GM23338 (cell line): ENCODE data around the gene KAT6B. TPM values are rescaled to one million over a fixed set of nuclear protein-coding genes. Genes with fewer than 3 reads are reported as not detected.

Experiments used
- ATAC-seq: fragments of 200-7000 bp; cut with Tn5 transposase; 3 replicates; pipeline ENCODE4 v1.9.1; 2020
- DNase-seq: peaks from one replicate; pipeline ENCODE4 v3.0.0-alpha.2; 2015; ENCODE audit warnings: low spot score
- H2AFZ ChIP-seq: fragments of 200-600 bp; sonication (generic); 2 replicates; pipeline ENCODE4 v1.8.0; 2016; ENCODE audit warnings: antibody characterized with exemption, mild to moderate bottlenecking, moderate library complexity
- H3F3A ChIP-seq: fragments of 200-600 bp; sonication (generic); replicated peaks from 2 replicates; pipeline ENCODE4 v1.8.0; 2017; ENCODE audit warnings: antibody characterized with exemption, mixed run types, low read depth
- H3K27ac ChIP-seq: fragments of 200-600 bp; sonication (generic); 2 replicates; pipeline ENCODE4 v1.6.1; 2016; ENCODE audit warnings: low read depth
- H3K27me3 ChIP-seq: fragments of 200-600 bp; sonication (generic); 2 replicates; pipeline ENCODE4 v1.8.0; 2016; ENCODE audit warnings: mild to moderate bottlenecking, mixed run types, moderate library complexity; ENCODE audit not compliant: insufficient read depth
- H3K36me3 ChIP-seq: fragments of 200-600 bp; sonication (generic); 2 replicates; pipeline ENCODE4 v1.8.0; 2016; ENCODE audit warnings: mild to moderate bottlenecking; ENCODE audit not compliant: insufficient read depth
- H3K4me1 ChIP-seq: fragments of 200-600 bp; sonication (generic); 2 replicates; pipeline ENCODE4 v1.8.0; 2016; ENCODE audit warnings: mild to moderate bottlenecking, moderate library complexity; ENCODE audit not compliant: insufficient read depth
- H3K4me2 ChIP-seq: fragments of 200-600 bp; sonication (generic); 2 replicates; pipeline ENCODE4 v1.7.1; 2017; ENCODE audit warnings: mixed run types
- H3K4me3 ChIP-seq: fragments of 200-600 bp; sonication (generic); 2 replicates; pipeline ENCODE4 v1.6.1; 2016; ENCODE audit warnings: mixed run types
- H3K79me2 ChIP-seq: fragments of 200-600 bp; sonication (generic); replicated peaks from 2 replicates; pipeline ENCODE4 v1.8.0; 2017; ENCODE audit warnings: mild to moderate bottlenecking; ENCODE audit not compliant: insufficient read depth
- H3K9me2 ChIP-seq: fragments of 200-600 bp; sonication (generic); 2 replicates; pipeline ENCODE4 v1.8.0; 2017; ENCODE audit not compliant: insufficient read depth
- H4K20me1 ChIP-seq: fragments of 200-600 bp; sonication (generic); replicated peaks from 2 replicates; pipeline ENCODE4 v1.8.0; 2017; ENCODE audit warnings: mild to moderate bottlenecking; ENCODE audit not compliant: insufficient read depth
- H3K27ac Mint-ChIP-seq: 2 replicates; pipeline ENCODE4 v1.8.0; 2020; ENCODE audit warnings: inconsistent platforms, mild to moderate bottlenecking, moderate library complexity, mixed read lengths
- H3K27me3 Mint-ChIP-seq: 3 replicates; pipeline ENCODE4 v1.8.0; 2022; ENCODE audit warnings: low read depth, mild to moderate bottlenecking, moderate library complexity, mixed read lengths, inconsistent platforms; ENCODE audit not compliant: insufficient read depth, poor library complexity
- H3K36me3 Mint-ChIP-seq: 3 replicates; pipeline ENCODE4 v1.8.0; 2021; ENCODE audit warnings: low read depth, mild to moderate bottlenecking, inconsistent platforms, moderate library complexity, mixed read lengths
- H3K4me1 Mint-ChIP-seq: 3 replicates; pipeline ENCODE4 v1.8.0; 2020; ENCODE audit warnings: mild to moderate bottlenecking, inconsistent platforms, mixed read lengths
- H3K4me3 Mint-ChIP-seq: 3 replicates; pipeline ENCODE4 v1.8.0; 2021; ENCODE audit warnings: moderate library complexity, mild to moderate bottlenecking, inconsistent platforms, mixed read lengths
- H3K9me3 Mint-ChIP-seq: 3 replicates; pipeline ENCODE4 v1.8.0; 2020; ENCODE audit warnings: moderate library complexity, mild to moderate bottlenecking, inconsistent platforms, mixed read lengths
- CREB1 ChIP-seq: fragments of 250-450 bp; sonication (Bioruptor Pico); IDR thresholded peaks from 2 replicates; pipeline ENCODE4 v1.5.0; 2020; ENCODE audit warnings: low read depth, mild to moderate bottlenecking, moderate library complexity
- EZH2 ChIP-seq: fragments of 200-600 bp; sonication (generic); IDR thresholded peaks from one replicate; pipeline ENCODE4 v1.8.0; 2017; ENCODE audit warnings: antibody characterized with exemption, mild to moderate bottlenecking, low read depth; ENCODE audit not compliant: unreplicated experiment
- EZH2phosphoT487 ChIP-seq: fragments of 200-600 bp; sonication (generic); IDR thresholded peaks from one replicate; pipeline ENCODE4 v1.8.1; 2018; ENCODE audit warnings: antibody characterized with exemption; ENCODE audit not compliant: unreplicated experiment
- JUNB ChIP-seq: IDR thresholded peaks from one replicate; pipeline ENCODE4 v1.6.1; 2016; ENCODE audit warnings: antibody characterized with exemption; ENCODE audit not compliant: unreplicated experiment
- NANOG ChIP-seq: IDR thresholded peaks from 2 replicates; pipeline ENCODE4 v1.6.1; 2016; ENCODE audit warnings: antibody characterized with exemption, borderline replicate concordance
- POLR2AphosphoS5 ChIP-seq: IDR thresholded peaks from 2 replicates; pipeline ENCODE4 v1.6.1; 2016; ENCODE audit warnings: antibody characterized with exemption, low read depth
- STAT1 ChIP-seq: IDR thresholded peaks from one replicate; pipeline ENCODE4 v1.6.1; 2016; ENCODE audit warnings: antibody characterized with exemption; ENCODE audit not compliant: unreplicated experiment
- ZNF114 ChIP-seq: fragments of 250-450 bp; sonication (Bioruptor Pico); IDR thresholded peaks from 2 replicates; pipeline ENCODE4 v1.5.0; 2020; ENCODE audit warnings: mild to moderate bottlenecking, moderate library complexity
- ZNF331 ChIP-seq: fragments of 250-450 bp; sonication (Bioruptor Pico); IDR thresholded peaks from 2 replicates; pipeline ENCODE4 v1.5.0; 2020; ENCODE audit warnings: low read depth, mild to moderate bottlenecking, moderate library complexity
- polyA plus RNA-seq: library from polyadenylated mRNA; unstranded; fragments of >200 nt; fragmentation: Nextera tagmentation; extraction: Ambion mirVana; gene quantifications from 2 replicates; pipeline ENCODE4 v1.2.1, GENCODE V29; 2016
- total RNA-seq: library from RNA; depleted of rRNA; stranded (reverse); fragments of >200 nt; shearing (Covaris generic); gene quantifications from 2 replicates; pipeline ENCODE4 v1.2.3, GENCODE V29; 2014
- TF ChIP-seq, protein P1 (sequence below): IDR thresholded peaks from 2 replicates; pipeline ENCODE4 v1.6.1; 2016; ENCODE audit warnings: antibody characterized with exemption
- TF ChIP-seq, protein P2 (sequence below): fragments of 250-450 bp; sonication (Bioruptor Pico); IDR thresholded peaks from 2 replicates; pipeline ENCODE4 v1.5.0; 2020; ENCODE audit warnings: mild to moderate bottlenecking, moderate library complexity
- TF ChIP-seq, protein P3 (sequence below), 2 experiments: fragments of 200-600 bp in 1 of 2; sonication (generic) in 1 of 2; conservative IDR thresholded peaks; 2 replicates each; pipeline versions ENCODE4 v1.5.1 to v1.6.1; 2016 to 2017; ENCODE audit warnings: antibody characterized with exemption in 2 of 2, low read depth in 2 of 2, mild to moderate bottlenecking in 2 of 2, moderate library complexity in 1 of 2
- TF ChIP-seq, protein P4 (sequence below): IDR thresholded peaks from one replicate; pipeline ENCODE4 v1.6.1; 2018; ENCODE audit warnings: antibody characterized with exemption; ENCODE audit not compliant: unreplicated experiment

Gene KAT6B
- total and polyA plus RNA-seq, 2 experiments from 2014 or later, result 21.3 to 31.4 TPM

DNA sequence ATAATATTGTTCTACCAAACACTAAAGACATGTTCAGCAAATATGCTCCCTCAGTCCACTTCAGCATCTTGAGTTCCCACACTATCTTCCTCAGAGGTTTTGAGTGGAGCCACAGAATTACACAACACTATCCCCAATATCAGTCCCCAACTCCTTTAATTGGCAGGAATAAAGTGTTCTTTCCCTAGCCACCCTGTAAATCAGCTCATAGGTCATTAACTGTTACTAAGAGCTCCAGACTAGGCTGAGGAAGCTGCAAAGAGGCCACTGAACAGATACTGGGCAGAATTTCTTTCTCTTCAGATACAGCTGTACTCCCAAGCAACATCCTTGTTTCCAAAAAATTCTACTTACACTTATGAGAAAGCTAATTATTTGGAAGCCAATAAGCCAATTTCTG, 11.6 kb upstream of the KAT6B start:
- ATAC-seq (no peak), DNase-seq (no peak)
- peaks cover 13% of the 10 kb centered on the region; the same call in 1 of the 2 replicates for H3F3A ChIP-seq
- Mint-ChIP-seq H3K4me3 (no peak overlapping the region), H3K27me3 (peaks cover 8% of the 10 kb centered on the region), H3K9me3 (peaks cover 20% of the 10 kb centered on the region; the same call in 2 of the 3 replicates), H3K27ac (no peak overlapping the region), H3K4me1 (peaks cover 4% of the 10 kb centered on the region; the same call in 2 of the 3 replicates), H3K36me3 (peaks cover 3% of the 10 kb centered on the region; the same call in 1 of the 3 replicates)
- no peak for TF ChIP-seq POLR2AphosphoS5
- no peak for TF ChIP-seq JUNB
- TF ChIP-seq, protein P1, sequence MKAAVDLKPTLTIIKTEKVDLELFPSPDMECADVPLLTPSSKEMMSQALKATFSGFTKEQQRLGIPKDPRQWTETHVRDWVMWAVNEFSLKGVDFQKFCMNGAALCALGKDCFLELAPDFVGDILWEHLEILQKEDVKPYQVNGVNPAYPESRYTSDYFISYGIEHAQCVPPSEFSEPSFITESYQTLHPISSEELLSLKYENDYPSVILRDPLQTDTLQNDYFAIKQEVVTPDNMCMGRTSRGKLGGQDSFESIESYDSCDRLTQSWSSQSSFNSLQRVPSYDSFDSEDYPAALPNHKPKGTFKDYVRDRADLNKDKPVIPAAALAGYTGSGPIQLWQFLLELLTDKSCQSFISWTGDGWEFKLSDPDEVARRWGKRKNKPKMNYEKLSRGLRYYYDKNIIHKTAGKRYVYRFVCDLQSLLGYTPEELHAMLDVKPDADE, result no peak
- TF ChIP-seq, protein P2, sequence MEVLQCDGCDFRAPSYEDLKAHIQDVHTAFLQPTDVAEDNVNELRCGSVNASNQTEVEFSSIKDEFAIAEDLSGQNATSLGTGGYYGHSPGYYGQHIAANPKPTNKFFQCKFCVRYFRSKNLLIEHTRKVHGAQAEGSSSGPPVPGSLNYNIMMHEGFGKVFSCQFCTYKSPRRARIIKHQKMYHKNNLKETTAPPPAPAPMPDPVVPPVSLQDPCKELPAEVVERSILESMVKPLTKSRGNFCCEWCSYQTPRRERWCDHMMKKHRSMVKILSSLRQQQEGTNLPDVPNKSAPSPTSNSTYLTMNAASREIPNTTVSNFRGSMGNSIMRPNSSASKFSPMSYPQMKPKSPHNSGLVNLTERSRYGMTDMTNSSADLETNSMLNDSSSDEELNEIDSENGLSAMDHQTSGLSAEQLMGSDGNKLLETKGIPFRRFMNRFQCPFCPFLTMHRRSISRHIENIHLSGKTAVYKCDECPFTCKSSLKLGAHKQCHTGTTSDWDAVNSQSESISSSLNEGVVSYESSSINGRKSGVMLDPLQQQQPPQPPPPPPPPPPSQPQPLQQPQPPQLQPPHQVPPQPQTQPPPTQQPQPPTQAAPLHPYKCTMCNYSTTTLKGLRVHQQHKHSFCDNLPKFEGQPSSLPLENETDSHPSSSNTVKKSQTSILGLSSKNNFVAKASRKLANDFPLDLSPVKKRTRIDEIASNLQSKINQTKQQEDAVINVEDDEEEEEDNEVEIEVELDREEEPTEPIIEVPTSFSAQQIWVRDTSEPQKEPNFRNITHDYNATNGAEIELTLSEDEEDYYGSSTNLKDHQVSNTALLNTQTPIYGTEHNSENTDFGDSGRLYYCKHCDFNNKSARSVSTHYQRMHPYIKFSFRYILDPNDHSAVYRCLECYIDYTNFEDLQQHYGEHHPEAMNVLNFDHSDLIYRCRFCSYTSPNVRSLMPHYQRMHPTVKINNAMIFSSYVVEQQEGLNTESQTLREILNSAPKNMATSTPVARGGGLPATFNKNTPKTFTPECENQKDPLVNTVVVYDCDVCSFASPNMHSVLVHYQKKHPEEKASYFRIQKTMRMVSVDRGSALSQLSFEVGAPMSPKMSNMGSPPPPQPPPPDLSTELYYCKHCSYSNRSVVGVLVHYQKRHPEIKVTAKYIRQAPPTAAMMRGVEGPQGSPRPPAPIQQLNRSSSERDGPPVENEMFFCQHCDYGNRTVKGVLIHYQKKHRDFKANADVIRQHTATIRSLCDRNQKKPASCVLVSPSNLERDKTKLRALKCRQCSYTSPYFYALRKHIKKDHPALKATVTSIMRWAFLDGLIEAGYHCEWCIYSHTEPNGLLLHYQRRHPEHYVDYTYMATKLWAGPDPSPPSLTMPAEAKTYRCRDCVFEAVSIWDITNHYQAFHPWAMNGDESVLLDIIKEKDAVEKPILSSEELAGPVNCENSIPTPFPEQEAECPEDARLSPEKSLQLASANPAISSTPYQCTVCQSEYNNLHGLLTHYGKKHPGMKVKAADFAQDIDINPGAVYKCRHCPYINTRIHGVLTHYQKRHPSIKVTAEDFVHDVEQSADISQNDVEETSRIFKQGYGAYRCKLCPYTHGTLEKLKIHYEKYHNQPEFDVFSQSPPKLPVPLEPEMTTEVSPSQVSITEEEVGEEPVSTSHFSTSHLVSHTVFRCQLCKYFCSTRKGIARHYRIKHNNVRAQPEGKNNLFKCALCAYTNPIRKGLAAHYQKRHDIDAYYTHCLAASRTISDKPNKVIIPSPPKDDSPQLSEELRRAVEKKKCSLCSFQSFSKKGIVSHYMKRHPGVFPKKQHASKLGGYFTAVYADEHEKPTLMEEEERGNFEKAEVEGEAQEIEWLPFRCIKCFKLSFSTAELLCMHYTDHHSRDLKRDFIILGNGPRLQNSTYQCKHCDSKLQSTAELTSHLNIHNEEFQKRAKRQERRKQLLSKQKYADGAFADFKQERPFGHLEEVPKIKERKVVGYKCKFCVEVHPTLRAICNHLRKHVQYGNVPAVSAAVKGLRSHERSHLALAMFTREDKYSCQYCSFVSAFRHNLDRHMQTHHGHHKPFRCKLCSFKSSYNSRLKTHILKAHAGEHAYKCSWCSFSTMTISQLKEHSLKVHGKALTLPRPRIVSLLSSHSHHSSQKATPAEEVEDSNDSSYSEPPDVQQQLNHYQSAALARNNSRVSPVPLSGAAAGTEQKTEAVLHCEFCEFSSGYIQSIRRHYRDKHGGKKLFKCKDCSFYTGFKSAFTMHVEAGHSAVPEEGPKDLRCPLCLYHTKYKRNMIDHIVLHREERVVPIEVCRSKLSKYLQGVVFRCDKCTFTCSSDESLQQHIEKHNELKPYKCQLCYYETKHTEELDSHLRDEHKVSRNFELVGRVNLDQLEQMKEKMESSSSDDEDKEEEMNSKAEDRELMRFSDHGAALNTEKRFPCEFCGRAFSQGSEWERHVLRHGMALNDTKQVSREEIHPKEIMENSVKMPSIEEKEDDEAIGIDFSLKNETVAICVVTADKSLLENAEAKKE (CRISPR knock-in tag), result no peak
- TF ChIP-seq EZH2, result no peak
- no peak for TF ChIP-seq STAT1
- no peak for TF ChIP-seq CREB1 (CRISPR knock-in tag)
- TF ChIP-seq, protein P3, sequence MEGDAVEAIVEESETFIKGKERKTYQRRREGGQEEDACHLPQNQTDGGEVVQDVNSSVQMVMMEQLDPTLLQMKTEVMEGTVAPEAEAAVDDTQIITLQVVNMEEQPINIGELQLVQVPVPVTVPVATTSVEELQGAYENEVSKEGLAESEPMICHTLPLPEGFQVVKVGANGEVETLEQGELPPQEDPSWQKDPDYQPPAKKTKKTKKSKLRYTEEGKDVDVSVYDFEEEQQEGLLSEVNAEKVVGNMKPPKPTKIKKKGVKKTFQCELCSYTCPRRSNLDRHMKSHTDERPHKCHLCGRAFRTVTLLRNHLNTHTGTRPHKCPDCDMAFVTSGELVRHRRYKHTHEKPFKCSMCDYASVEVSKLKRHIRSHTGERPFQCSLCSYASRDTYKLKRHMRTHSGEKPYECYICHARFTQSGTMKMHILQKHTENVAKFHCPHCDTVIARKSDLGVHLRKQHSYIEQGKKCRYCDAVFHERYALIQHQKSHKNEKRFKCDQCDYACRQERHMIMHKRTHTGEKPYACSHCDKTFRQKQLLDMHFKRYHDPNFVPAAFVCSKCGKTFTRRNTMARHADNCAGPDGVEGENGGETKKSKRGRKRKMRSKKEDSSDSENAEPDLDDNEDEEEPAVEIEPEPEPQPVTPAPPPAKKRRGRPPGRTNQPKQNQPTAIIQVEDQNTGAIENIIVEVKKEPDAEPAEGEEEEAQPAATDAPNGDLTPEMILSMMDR (conservative IDR thresholded peaks at IDR 0.05; ENCODE audit: low read depth in 2 of 2), result no peak
- TF ChIP-seq, protein P4, sequence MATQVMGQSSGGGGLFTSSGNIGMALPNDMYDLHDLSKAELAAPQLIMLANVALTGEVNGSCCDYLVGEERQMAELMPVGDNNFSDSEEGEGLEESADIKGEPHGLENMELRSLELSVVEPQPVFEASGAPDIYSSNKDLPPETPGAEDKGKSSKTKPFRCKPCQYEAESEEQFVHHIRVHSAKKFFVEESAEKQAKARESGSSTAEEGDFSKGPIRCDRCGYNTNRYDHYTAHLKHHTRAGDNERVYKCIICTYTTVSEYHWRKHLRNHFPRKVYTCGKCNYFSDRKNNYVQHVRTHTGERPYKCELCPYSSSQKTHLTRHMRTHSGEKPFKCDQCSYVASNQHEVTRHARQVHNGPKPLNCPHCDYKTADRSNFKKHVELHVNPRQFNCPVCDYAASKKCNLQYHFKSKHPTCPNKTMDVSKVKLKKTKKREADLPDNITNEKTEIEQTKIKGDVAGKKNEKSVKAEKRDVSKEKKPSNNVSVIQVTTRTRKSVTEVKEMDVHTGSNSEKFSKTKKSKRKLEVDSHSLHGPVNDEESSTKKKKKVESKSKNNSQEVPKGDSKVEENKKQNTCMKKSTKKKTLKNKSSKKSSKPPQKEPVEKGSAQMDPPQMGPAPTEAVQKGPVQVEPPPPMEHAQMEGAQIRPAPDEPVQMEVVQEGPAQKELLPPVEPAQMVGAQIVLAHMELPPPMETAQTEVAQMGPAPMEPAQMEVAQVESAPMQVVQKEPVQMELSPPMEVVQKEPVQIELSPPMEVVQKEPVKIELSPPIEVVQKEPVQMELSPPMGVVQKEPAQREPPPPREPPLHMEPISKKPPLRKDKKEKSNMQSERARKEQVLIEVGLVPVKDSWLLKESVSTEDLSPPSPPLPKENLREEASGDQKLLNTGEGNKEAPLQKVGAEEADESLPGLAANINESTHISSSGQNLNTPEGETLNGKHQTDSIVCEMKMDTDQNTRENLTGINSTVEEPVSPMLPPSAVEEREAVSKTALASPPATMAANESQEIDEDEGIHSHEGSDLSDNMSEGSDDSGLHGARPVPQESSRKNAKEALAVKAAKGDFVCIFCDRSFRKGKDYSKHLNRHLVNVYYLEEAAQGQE, result no peak
- no peak for TF ChIP-seq ZNF331 (CRISPR knock-in tag)
- no peak for TF ChIP-seq EZH2phosphoT487
- TF ChIP-seq ZNF114 (CRISPR knock-in tag), result no peak
- TF ChIP-seq NANOG, result no peak
- peaks cover 6% of the 10 kb centered on the region; the same call in 1 of the 2 replicates for H3K4me1 ChIP-seq
- H2AFZ ChIP-seq, result no peak overlapping the region
- no peaks in the 10 kb centered on the region for H3K9me2 ChIP-seq
- H3K79me2 ChIP-seq, result no peaks in the 10 kb centered on the region
- H4K20me1 ChIP-seq, result no peaks in the 10 kb centered on the region
- H3K36me3 ChIP-seq, result no peaks in the 10 kb centered on the region
- H3K4me3 ChIP-seq, result no peak overlapping the region
- H3K27ac ChIP-seq, result no peak overlapping the region
- 0 out of 2 replicates have a peak, but pooled peaks cover 15% of the 10 kb centered on the region for H3K27me3 ChIP-seq
- no peak overlapping the region for H3K4me2 ChIP-seq
